Muscle of leg (tissue), 11 donors: ENCODE results near the gene RPS10. TPM values are rescaled to one million over a fixed set of nuclear protein-coding genes. Genes with fewer than 3 reads are reported as not detected.

Source experiments
- DNase-seq: peaks from one replicate; pipeline ENCODE4 v3.0.0; 2013
- H3K27ac ChIP-seq: one replicate; pipeline ENCODE4 v1.5.1; 2013; ENCODE audit warnings: mild to moderate bottlenecking, low read length, control low read depth
- H3K27me3 ChIP-seq: one replicate; pipeline ENCODE4 v1.6.1; 2013; ENCODE audit warnings: low read length; ENCODE audit not compliant: control insufficient read depth, insufficient read depth
- H3K36me3 ChIP-seq: one replicate; pipeline ENCODE4 v1.6.1; 2013; ENCODE audit warnings: low read length; ENCODE audit not compliant: control insufficient read depth, insufficient read depth
- H3K4me1 ChIP-seq: one replicate; pipeline ENCODE4 v1.6.1; 2013; ENCODE audit warnings: low read length; ENCODE audit not compliant: control insufficient read depth, insufficient read depth
- H3K4me3 ChIP-seq: one replicate; pipeline ENCODE4 v1.5.1; 2013; ENCODE audit warnings: low read length, control low read depth
- H3K9me3 ChIP-seq: replicated peaks from 2 replicates; pipeline ENCODE4 v1.6.1; 2013; ENCODE audit warnings: low read depth, low read length; ENCODE audit not compliant: control insufficient read depth
- WGBS: methylation state at CpG from one replicate; pipeline ENCODE4 v1.1.5; 2013; ENCODE audit warnings: missing lambda C conversion rate; ENCODE audit not compliant: insufficient coverage; 5-methylcytosine and 5-hydroxymethylcytosine counted together
- polyA plus RNA-seq, 8 donors: library from polyadenylated mRNA; unstranded; fragments of 120-200 nt; gene quantifications; one replicate each; pipeline versions ENCODE4 v1.2.1 to v1.2.3, GENCODE V29; 2013; ENCODE audit warnings: inconsistent platforms in 1 of 8, low replicate concordance in 1 of 8; ENCODE audit not compliant: insufficient read length in 8 of 8, insufficient read depth in 1 of 8
- total RNA-seq: library from RNA; stranded (reverse); fragments of 120-200 nt; gene quantifications from one replicate; pipeline ENCODE4 v1.2.4, GENCODE V29; 2013

RPS10 gene
- total and polyA plus RNA-seq, 9 donors: 1,692 to 3,799 (median 1,893) TPM

GRCh38 chr6:34457382-34457741, 31.5 kb upstream of the RPS10 start:
- Histone ChIP-seq H3K9me3 (no peaks in the 10 kb centered on the region), H3K4me1 (no peaks in the 10 kb centered on the region), H3K36me3 (no peaks in the 10 kb centered on the region), H3K27ac (no peak overlapping the region), H3K4me3 (no peak overlapping the region), H3K27me3 (no peaks in the 10 kb centered on the region)
- 40% methylated on average over 1 of the region's 2 CpGs for WGBS
- no peak for DNase-seq

GRCh38 chr6:34455831-34456230, 30.0 kb upstream of the RPS10 start:
- no peak for DNase-seq
- no CpG with 5 or more reads among the region's 1 CpG for WGBS
- peaks cover 4% of the 10 kb centered on the region for H3K9me3 ChIP-seq
- no peaks in the 10 kb centered on the region for H3K27me3 ChIP-seq
- no peaks in the 10 kb centered on the region for H3K36me3 ChIP-seq
- H3K27ac ChIP-seq: no peak overlapping the region
- no peaks in the 10 kb centered on the region for H3K4me1 ChIP-seq
- no peak overlapping the region for H3K4me3 ChIP-seq

GRCh38 chr6:34451192-34451591, 25.3 kb upstream of the RPS10 start:
- peaks cover 4% of the 10 kb centered on the region for H3K9me3 ChIP-seq
- no peak overlapping the region for H3K4me3 ChIP-seq
- no peaks in the 10 kb centered on the region for H3K36me3 ChIP-seq
- no CpG with 5 or more reads among the region's 1 CpG for WGBS
- DNase-seq: no peak
- H3K4me1 ChIP-seq: no peaks in the 10 kb centered on the region
- no peak overlapping the region for H3K27ac ChIP-seq
- H3K27me3 ChIP-seq: no peaks in the 10 kb centered on the region

GRCh38 chr6:34447910-34448309, 22.0 kb upstream of the RPS10 start:
- peaks cover 4% of the 10 kb centered on the region for H3K9me3 ChIP-seq
- 48% methylated on average over 4 of the region's 5 CpGs for WGBS
- H3K36me3 ChIP-seq: no peaks in the 10 kb centered on the region
- H3K27ac ChIP-seq: no peak overlapping the region
- H3K4me1 ChIP-seq: no peaks in the 10 kb centered on the region
- DNase-seq: no peak
- no peak overlapping the region for H3K4me3 ChIP-seq
- H3K27me3 ChIP-seq: no peaks in the 10 kb centered on the region

GRCh38 chr6:34447386-34447785, 21.5 kb upstream of the RPS10 start:
- Histone ChIP-seq H3K4me3 (no peak overlapping the region), H3K27ac (no peak overlapping the region), H3K9me3 (peaks cover 4% of the 10 kb centered on the region), H3K36me3 (no peaks in the 10 kb centered on the region), H3K27me3 (no peaks in the 10 kb centered on the region), H3K4me1 (no peaks in the 10 kb centered on the region)
- DNase-seq: no peak
- WGBS: 43% methylated on average over 2 of the region's 7 CpGs

- no peak for DNase-seq
- no peaks in the 10 kb centered on the region for H3K27me3 ChIP-seq
- H3K27ac ChIP-seq: no peak overlapping the region
- no peaks in the 10 kb centered on the region for H3K36me3 ChIP-seq
- H3K4me1 ChIP-seq: no peaks in the 10 kb centered on the region
- no peaks in the 10 kb centered on the region for H3K9me3 ChIP-seq
- WGBS: no CpG with 5 or more reads among the region's 4 CpGs
- no peak overlapping the region for H3K4me3 ChIP-seq
Observed at GRCh38 chr6:34445313-34445860, 19.5 kb upstream of the RPS10 start.

- Histone ChIP-seq H3K27me3 (no peaks in the 10 kb centered on the region), H3K4me3 (no peak overlapping the region), H3K9me3 (no peaks in the 10 kb centered on the region), H3K36me3 (no peaks in the 10 kb centered on the region), H3K27ac (no peak overlapping the region), H3K4me1 (no peaks in the 10 kb centered on the region)
- no peak for DNase-seq
- WGBS: 33% methylated on average over 3 of the region's 5 CpGs
Observed at GRCh38 chr6:34441526-34441925, 15.7 kb upstream of the RPS10 start.

- Histone ChIP-seq H3K27ac (no peak overlapping the region), H3K4me3 (no peak overlapping the region), H3K4me1 (no peaks in the 10 kb centered on the region), H3K27me3 (no peaks in the 10 kb centered on the region), H3K9me3 (no peaks in the 10 kb centered on the region), H3K36me3 (no peaks in the 10 kb centered on the region)
- no CpG with 5 or more reads among the region's 3 CpGs for WGBS
- no peak for DNase-seq
Observed at GRCh38 chr6:34439442-34439841, 13.6 kb upstream of the RPS10 start.

- Histone ChIP-seq H3K36me3 (no peaks in the 10 kb centered on the region), H3K9me3 (no peaks in the 10 kb centered on the region), H3K4me1 (no peaks in the 10 kb centered on the region), H3K27ac (no peak overlapping the region), H3K27me3 (no peaks in the 10 kb centered on the region), H3K4me3 (no peak overlapping the region)
- DNase-seq: no peak
- 35% methylated on average over 2 of the region's 4 CpGs for WGBS
Observed at GRCh38 chr6:34438705-34439104, 12.8 kb upstream of the RPS10 start.

- no peak overlapping the region for H3K27ac ChIP-seq
- H3K27me3 ChIP-seq: no peaks in the 10 kb centered on the region
- no peak overlapping the region for H3K4me3 ChIP-seq
- no peaks in the 10 kb centered on the region for H3K36me3 ChIP-seq
- H3K9me3 ChIP-seq: no peaks in the 10 kb centered on the region
- no peaks in the 10 kb centered on the region for H3K4me1 ChIP-seq
- no peak for DNase-seq
- WGBS: no CpG with 5 or more reads among the region's 1 CpG
Observed at GRCh38 chr6:34437644-34437970, 11.7 kb upstream of the RPS10 start.
